Measurements from ENCODE around the gene FARP1.
A peak's percentile ranks its signal among the peaks of the same experiment; 100 is the strongest.

GRCh38 chr13:98171900-98172589 is 29.2 kb downstream of the FARP1 start:
- TF ChIP-seq POLR2A (IDR thresholded peaks at IDR 0.05) (peak in 1 of 3 donors; percentile 7), CTCF (IDR thresholded peaks at IDR 0.05) (no peak)

All from body of pancreas (tissue), 4 donors.